HL-60 (cell line): Measurements from ENCODE around the gene OGDH.
"Not testable (repeated sequence)": the region's sequence is repeated elsewhere in the genome, so short reads cannot be mapped to it uniquely, and the experiment has no call there.

Experiments used
- DNase-seq, 2 experiments: peaks; one replicate each; pipeline ENCODE4 v3.0.0-alpha.2; 2010 to 2020; ENCODE audit warnings: low read depth in 1 of 2, low spot score in 1 of 2
- H3K27ac ChIP-seq: fragments of 250-450 bp; sonication (Bioruptor Pico); replicated peaks from 2 replicates; pipeline ENCODE4 v1.5.1; 2020; ENCODE audit warnings: mild to moderate bottlenecking, moderate library complexity
- H3K27me3 ChIP-seq: fragments of 250-450 bp; sonication (Bioruptor Pico); 2 replicates; pipeline ENCODE4 v1.5.1; 2021; ENCODE audit warnings: mild to moderate bottlenecking, moderate library complexity; ENCODE audit not compliant: insufficient read depth, poor library complexity, severe bottlenecking
- H3K4me3 ChIP-seq: replicated peaks from 2 replicates; pipeline ENCODE4 v1.5.1; 2011; ENCODE audit warnings: mild to moderate bottlenecking, control low read depth, low read length; ENCODE audit not compliant: insufficient read depth
- GABPA ChIP-seq: IDR thresholded peaks from 2 replicates; pipeline ENCODE4 v1.6.1; 2012; ENCODE audit warnings: low read depth
- POLR2AphosphoS5 ChIP-seq: IDR thresholded peaks from 2 replicates; pipeline ENCODE4 v1.6.1; 2012; ENCODE audit warnings: low read depth
- SPI1 ChIP-seq: IDR thresholded peaks from 2 replicates; pipeline ENCODE4 v1.6.1; 2012; ENCODE audit warnings: low read depth, mild to moderate bottlenecking, borderline replicate concordance
- TF ChIP-seq, protein P1 (sequence below): IDR thresholded peaks from one replicate; pipeline ENCODE4 v1.5.1; 2011; ENCODE audit warnings: low read length, control low read depth, inconsistent platforms; ENCODE audit not compliant: insufficient read depth
- TF ChIP-seq, protein P2 (sequence below): IDR thresholded peaks from 2 replicates; pipeline ENCODE4 v1.6.1; 2012; ENCODE audit warnings: low read depth; ENCODE audit not compliant: insufficient replicate concordance

OGDH gene

GRCh38 chr7:44729949-44730590 lies 123.6 kb downstream of the OGDH start:
- DNase-seq, result no peak
- no peak overlapping the region for H3K4me3 ChIP-seq
- TF ChIP-seq, protein P1, sequence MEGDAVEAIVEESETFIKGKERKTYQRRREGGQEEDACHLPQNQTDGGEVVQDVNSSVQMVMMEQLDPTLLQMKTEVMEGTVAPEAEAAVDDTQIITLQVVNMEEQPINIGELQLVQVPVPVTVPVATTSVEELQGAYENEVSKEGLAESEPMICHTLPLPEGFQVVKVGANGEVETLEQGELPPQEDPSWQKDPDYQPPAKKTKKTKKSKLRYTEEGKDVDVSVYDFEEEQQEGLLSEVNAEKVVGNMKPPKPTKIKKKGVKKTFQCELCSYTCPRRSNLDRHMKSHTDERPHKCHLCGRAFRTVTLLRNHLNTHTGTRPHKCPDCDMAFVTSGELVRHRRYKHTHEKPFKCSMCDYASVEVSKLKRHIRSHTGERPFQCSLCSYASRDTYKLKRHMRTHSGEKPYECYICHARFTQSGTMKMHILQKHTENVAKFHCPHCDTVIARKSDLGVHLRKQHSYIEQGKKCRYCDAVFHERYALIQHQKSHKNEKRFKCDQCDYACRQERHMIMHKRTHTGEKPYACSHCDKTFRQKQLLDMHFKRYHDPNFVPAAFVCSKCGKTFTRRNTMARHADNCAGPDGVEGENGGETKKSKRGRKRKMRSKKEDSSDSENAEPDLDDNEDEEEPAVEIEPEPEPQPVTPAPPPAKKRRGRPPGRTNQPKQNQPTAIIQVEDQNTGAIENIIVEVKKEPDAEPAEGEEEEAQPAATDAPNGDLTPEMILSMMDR, result no peak

DNA sequence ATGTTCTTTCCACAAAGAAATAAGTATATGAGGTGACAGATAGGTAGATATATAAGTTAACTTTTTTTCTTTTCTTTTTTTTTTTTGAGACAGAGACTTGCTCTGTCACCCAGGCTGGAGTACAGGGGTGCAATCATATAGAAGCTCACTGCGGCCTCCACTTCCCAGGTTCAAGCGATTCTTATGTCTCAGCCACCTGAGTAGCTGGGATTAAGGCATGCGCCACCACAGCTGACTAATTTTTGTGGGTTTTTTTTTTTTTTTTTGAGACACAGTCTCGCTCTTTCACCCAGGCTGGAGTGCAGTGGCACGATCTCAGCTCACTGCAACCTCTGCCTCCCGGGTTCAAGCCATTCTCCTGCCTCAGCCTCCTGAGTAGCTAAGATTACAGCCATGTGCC lies 126.5 kb downstream of the OGDH start:
- H3K4me3 ChIP-seq, DNase-seq, H3K27ac ChIP-seq, H3K27me3 ChIP-seq: not testable (repeated sequence)

More at GRCh38 chr7:44729949-44730590, 123.6 kb downstream of the OGDH start:
- no peaks in the 10 kb centered on the region for H3K27me3 ChIP-seq
- H3K27ac ChIP-seq, result no peak overlapping the region

DNA sequence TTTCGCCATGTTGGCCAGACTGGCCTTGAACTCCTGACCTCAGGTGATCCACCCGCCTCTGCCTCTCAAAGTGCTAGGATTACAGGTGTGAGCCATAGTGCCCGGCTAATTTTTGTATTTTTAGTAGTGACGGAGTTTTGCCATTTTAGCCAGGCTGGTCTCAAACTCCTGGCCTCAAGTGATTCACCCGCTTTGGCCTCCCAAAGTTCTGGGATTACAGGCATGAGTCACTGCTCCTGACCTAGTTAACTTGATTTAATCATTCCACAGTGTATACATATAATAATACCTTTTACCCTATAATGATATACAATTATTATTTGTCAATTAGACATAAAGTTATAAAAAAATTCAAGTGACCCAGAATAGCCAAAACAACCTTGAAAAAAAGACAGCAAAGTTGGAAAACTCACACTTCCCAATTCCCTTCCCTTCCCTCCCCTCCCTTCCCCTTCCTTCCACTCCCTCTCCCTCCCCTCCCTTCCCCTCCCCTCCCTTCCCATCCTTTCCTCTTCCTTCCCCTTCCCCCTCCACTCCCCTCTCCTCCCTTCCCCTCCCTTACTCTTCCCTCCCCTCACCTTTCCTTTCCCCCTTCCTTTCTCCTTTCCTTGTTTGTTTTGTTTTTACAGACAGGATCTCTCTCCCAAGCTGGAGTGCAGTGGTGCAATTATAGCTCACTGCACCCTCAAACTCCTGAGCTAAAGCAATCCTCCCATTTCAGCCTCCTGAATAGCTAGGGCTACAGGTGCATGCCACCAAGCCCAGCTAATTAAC lies 127.5 kb downstream of the OGDH start:
- TF ChIP-seq, protein P1, result no peak
- TF ChIP-seq GABPA, result no peak
- no peak for TF ChIP-seq SPI1
- TF ChIP-seq POLR2AphosphoS5, result no peak
- TF ChIP-seq, protein P2, sequence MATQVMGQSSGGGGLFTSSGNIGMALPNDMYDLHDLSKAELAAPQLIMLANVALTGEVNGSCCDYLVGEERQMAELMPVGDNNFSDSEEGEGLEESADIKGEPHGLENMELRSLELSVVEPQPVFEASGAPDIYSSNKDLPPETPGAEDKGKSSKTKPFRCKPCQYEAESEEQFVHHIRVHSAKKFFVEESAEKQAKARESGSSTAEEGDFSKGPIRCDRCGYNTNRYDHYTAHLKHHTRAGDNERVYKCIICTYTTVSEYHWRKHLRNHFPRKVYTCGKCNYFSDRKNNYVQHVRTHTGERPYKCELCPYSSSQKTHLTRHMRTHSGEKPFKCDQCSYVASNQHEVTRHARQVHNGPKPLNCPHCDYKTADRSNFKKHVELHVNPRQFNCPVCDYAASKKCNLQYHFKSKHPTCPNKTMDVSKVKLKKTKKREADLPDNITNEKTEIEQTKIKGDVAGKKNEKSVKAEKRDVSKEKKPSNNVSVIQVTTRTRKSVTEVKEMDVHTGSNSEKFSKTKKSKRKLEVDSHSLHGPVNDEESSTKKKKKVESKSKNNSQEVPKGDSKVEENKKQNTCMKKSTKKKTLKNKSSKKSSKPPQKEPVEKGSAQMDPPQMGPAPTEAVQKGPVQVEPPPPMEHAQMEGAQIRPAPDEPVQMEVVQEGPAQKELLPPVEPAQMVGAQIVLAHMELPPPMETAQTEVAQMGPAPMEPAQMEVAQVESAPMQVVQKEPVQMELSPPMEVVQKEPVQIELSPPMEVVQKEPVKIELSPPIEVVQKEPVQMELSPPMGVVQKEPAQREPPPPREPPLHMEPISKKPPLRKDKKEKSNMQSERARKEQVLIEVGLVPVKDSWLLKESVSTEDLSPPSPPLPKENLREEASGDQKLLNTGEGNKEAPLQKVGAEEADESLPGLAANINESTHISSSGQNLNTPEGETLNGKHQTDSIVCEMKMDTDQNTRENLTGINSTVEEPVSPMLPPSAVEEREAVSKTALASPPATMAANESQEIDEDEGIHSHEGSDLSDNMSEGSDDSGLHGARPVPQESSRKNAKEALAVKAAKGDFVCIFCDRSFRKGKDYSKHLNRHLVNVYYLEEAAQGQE, result no peak
- H3K4me3 ChIP-seq, result no peak overlapping the region
- H3K27me3 ChIP-seq, result no peaks in the 10 kb centered on the region
- DNase-seq, result no peak
- H3K27ac ChIP-seq, result no peak overlapping the region

GRCh38 chr7:44735403-44736165 lies 129.2 kb downstream of the OGDH start:
- DNase-seq, result no peak
- TF ChIP-seq GABPA, result no peak
- TF ChIP-seq, protein P1, result no peak
- TF ChIP-seq, protein P2, result no peak
- TF ChIP-seq SPI1, result no peak
- TF ChIP-seq POLR2AphosphoS5, result no peak
- no peak overlapping the region for H3K27ac ChIP-seq

More at GRCh38 chr7:44735403-44736165, 129.2 kb downstream of the OGDH start:
- no peak overlapping the region for H3K4me3 ChIP-seq
- no peaks in the 10 kb centered on the region for H3K27me3 ChIP-seq
